NCI-H82 treated with DMSO at 0.1 percent for 48 hours (cell line): ENCODE measurements around the gene BMP8B.
"Not testable (repeated sequence)": the region's sequence is repeated elsewhere in the genome, so short reads cannot be mapped to it uniquely, and the experiment has no call there.

Experiments used
- DNase-seq: peaks from one replicate; lab custom pipeline; 2025; ENCODE audit not compliant: unreplicated experiment; lab: John Stamatoyannopoulos, UW

The BMP8B gene

GRCh38 chr1:39816415-39817090 lies 27.9 kb upstream of the BMP8B start:
- peak; percentile 84 for DNase-seq

GRCh38 chr1:39812913-39813312 lies 24.2 kb upstream of the BMP8B start:
- DNase-seq, result no peak

DNA sequence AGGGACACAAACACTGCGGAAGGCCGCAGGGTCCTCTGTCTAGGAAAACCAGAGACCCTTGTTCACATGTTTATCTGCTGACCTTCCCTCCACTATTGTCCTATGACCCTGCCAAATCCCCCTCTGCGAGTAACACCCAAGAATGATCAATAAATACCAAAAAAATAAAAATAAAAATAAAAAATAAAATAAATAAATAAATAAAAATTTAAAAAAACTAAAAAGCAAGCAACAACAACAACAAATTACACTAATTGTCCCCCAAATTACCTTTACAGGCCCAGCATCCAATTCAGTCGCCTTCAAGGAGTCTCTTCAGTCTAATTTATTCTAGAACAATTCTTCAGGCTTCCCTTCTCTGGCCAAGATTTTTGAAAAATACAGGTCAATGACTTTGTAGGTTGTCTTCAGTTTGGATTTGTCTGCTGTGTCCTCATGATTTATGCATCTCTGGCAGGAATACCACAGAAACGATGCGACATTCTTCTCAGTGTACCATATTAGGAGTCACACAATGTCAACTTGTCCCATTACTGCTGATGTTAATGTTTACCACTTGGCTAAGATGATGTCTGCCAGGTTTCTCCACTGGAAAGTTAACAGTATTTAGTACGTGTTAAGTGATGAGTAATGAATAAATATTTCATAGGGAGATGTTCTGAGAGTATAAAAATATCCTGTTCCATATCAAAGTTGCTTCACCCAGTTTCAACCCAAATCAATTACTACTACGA lies 20.3 kb upstream of the BMP8B start:
- no peak for DNase-seq

- no peak for DNase-seq
Observed at GRCh38 chr1:39805385-39805784, 16.7 kb upstream of the BMP8B start.

DNA sequence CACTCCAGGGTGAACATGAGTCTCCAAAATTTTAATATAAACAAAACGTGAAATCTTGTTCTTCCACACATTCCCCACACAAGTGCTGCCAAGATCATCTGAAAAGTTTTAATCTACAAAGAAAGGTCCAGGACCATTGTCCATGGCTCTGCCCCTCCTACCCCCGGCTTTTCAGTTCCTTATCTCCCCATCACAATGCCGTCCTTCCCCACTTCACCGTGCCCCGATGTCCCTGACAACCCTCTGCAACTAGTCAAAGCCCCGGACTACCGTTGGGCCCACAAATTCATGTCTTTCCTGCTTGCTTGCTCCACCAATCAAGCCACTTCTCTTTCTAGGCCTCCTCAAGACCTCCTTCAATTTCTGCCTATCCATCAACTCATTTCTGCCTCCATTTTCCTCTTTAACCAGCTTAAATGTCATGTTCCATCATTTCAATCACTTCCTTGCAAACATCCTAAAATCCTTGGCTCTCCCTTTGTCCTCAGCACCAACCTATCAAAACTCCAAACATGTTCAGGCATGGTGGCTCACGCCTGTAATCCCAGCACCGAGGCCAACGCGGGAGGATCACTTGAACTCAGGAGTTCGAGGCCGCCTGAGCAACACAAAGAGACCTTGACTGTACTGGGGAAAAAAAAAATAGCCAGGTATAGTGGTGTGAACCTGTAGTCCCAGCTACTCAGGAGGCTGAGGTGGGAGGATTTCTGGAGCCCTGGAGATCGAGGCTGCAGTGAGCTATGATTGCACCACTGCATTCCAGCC lies 14.0 kb upstream of the BMP8B start:
- no peak for DNase-seq

DNA sequence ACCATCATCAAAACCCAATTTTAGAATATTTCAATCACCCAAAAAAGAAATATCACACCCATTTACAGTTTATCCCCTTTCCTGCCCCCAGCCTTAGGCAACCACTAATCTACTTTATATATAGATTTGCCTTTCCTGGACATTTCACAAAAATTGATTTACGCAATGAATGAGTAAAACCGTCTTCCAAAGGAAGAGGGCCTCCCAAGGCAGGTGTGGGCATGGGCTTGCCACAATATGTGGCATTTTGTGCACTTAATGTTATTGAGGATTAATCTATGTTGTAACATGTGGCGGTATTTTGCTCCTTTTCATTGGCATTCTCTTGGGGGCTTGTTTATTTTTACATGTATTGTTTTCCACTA lies 11.8 kb upstream of the BMP8B start:
- DNase-seq, result no peak

- no peak for DNase-seq
Observed at GRCh38 chr1:39799770-39800470, 11.3 kb upstream of the BMP8B start.

DNA sequence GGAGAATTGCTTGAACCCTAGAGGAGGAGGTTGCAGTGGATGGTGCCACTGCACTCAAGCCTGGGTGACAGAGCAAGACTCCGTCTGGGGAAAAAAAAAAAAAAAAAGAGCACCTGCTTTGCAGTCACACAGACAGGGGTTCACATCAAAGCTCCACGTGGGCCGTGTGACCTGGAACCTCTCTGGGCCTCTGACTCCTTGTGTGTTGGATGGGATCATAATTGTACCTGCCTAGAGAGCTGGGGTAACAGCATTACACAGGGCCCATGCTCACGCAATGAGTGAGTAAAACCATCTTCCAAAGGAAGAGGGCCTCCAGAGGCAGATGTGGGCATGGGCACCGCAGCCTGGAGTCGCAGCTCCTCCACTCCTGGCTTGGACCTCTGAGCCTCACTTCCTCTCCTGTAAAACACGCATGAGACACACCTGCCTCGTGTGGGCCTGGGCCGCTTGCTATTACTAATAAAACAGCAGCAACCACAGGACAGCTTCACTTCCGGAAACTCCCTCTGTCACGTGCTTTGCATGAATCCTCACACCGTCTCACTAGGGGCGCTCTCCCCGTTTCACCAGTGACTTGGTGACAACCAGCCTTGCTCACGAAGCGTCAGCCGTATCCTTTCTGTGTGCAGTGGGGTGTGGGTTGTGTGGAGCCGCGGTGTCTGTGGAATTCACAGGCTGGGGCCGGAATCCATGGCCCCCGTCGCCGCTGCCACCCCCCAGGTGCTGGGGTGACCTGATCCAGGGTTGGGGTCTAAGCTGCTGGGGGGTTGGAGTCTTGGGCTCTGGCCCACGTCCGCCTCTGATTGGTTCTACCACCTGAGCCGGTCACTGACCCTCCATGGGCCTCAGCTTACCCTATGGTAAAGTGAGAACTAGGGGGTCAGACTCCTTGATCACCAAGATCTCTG lies 10.4 kb upstream of the BMP8B start:
- not testable (repeated sequence) for DNase-seq

DNA sequence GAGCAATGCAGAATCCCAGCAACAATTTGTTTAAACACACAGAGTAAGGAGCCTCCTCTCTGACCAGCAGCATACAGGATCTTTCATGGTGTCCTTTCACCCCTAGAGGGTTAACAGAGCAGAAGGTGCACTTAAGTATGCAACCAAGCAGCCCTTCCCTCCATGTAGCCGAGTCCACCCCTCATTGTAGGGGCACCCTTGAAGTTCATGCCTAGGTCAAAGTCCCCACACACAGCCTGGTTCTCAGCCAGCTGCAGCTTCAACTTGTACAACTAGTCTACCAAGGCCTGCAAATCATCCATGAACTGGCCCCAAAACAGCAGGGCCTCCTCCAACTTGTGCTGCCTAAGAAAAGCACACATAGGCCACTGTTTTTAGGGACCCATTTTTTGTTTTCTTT lies 7.0 kb upstream of the BMP8B start:
- no peak for DNase-seq

DNA sequence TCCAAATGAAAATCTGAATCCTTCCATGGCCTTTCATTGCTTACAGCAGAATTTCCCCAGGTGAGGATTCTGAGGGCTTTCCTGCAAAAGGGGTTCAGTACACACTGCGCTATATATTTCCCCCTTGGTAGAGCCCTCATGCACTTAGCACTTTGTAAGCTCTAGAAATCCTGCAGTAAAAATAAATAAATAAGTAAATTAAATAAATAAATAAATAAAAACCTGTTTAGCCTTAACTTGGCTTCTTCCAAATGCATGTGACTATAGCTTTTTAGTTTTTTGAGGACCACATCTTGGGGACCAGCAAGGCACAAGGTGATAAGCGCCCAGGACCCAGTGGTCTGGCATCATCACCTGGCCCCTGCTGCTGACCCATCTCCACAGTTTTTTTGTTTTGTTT lies 3.2 kb upstream of the BMP8B start:
- DNase-seq, result no peak

- DNase-seq, result no peak
Observed at GRCh38 chr1:39789571-39790110, 976 bp upstream of the BMP8B start.

- DNase-seq, result no peak
Observed at GRCh38 chr1:39788426-39788757, 273 bp downstream of the BMP8B start.

DNA sequence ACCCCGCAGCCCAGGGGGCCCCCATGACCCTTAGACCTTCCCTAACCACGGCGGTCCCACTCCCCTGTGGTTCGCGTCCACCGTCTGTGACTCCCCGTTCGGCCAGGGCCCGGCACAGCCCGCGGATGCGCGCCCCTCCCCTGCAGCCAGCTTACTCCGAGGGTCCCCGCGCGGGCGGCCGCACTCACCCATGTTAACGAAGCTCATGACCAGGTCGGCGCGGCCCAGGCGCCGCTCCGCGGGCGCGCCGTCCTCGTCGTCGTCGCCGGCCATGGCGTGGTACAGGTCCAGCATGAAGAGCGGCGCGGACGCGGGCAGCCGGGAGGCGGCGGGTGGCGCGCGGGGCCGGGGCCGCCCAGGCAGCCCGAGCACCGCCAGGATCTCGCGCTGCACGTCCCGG lies 701 bp downstream of the BMP8B start:
- DNase-seq, result not testable (repeated sequence)

DNA sequence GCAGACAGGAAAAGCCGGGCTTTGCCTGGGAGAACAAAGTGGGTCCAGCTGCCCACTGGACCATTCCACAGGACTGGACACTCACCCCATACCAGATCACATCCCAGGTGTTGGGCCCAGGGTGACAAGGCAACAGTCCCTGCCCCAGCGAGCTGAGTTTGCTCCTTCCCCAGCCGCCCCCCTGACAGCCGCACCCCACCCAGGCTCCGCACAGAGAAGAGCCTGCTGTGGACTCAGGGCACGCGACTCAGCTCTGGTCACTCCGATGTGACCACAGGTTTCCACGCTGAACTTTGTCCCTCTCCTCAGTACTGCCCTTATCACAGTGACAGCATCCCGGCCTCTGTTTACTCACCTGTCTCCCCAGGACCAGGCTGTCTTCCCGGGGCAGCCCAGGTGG lies 1.2 kb downstream of the BMP8B start:
- no peak for DNase-seq

GRCh38 chr1:39787108-39787375 lies 1.6 kb downstream of the BMP8B start:
- DNase-seq, result not testable (repeated sequence)

DNA sequence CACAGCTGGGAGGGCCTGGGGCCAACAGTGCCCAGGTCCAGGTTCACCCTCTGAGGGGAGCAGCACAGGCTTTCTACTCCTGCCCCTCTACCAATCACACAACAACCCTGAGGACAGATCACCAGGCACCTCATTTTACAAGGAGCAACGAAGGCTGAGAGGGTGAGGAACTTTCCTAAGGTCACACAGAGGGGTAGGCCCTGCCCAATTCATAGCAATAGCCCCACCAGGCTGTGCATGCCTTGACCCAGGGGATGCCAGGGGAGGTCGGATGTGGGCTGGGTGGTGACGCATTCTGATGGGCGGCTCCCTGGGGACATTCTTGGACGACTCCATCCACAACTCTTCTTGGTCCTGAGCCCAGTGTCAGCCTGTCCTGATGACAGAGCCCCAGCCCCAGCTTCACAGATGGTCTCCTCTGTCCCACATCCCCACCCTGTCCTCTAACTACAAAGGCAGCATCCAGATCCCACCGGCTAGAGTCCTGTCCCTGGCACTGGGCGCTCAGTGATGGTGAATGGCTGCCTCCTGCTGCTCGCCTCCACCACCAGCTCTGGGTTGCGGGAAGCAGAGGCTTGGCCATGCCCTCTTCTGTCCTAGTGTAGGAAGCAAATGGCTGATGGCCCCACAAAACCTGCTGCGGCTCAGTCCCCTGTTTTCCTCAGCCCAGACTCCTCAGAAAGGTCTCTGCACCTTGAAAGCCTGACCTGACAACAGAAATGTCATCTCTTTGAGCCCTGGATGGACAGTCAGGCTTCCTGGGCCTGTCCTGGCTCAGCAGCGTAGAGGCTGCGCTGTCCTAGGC lies 2.2 kb downstream of the BMP8B start:
- DNase-seq, result not testable (repeated sequence)

DNA sequence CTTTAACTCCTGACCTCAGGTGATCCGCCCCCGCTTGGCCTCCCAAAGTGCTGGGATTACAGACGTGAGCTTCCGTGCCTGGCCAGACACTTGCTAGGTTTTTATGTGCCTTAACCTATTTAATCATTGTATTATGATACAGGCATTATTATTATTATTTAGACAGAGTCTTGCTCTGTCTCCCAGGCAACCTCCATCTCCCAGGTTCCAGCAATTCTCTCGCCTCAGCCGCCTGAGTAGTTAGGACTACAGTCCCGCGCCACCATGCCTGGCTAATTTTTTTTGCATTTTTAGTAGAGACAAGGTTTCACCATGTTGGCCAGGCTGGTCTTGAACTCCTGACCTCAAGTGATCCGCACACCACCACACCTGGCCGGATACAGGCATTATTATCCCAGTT lies 6.0 kb downstream of the BMP8B start:
- DNase-seq, result not testable (repeated sequence)

- no peak for DNase-seq
Observed at GRCh38 chr1:39782103-39782502, 6.6 kb downstream of the BMP8B start.

- DNase-seq, result no peak
Observed at GRCh38 chr1:39781349-39781715, 7.3 kb downstream of the BMP8B start.

- no peak for DNase-seq
Observed at GRCh38 chr1:39779821-39780220, 8.8 kb downstream of the BMP8B start.
